GM19238 (cell line): ENCODE data around the gene TYRO3.

Source experiments
- DNase-seq: peaks from one replicate; pipeline ENCODE4 v3.0.0; 2011; ENCODE audit warnings: low spot score; ENCODE audit not compliant: insufficient read length

TYRO3 gene

GRCh38 chr15:41603941-41604911 is 45.2 kb downstream of the TYRO3 start:
- DNase-seq, result peak; percentile 47

GRCh38 chr15:41605566-41605965 is 46.6 kb downstream of the TYRO3 start:
- no peak for DNase-seq

DNA sequence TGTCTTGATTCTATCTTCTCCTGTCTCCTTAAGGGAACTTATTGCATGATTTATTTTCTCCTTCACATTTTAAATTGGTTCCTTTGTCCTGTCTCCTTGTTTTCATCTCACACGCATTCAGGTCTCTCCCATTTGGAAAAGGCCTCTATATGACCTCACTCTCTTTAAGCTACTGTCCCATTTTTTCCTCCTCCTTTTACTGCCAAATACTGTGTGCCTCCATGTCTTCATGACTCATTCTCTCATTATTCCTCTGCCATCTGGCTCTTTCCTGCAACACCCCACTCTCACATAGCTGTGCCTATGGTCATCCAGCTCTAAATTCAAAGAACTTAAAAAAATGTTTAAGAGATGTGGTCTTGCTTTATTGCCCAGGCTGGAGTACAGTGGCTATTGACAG is 48.0 kb downstream of the TYRO3 start:
- no peak for DNase-seq

DNA sequence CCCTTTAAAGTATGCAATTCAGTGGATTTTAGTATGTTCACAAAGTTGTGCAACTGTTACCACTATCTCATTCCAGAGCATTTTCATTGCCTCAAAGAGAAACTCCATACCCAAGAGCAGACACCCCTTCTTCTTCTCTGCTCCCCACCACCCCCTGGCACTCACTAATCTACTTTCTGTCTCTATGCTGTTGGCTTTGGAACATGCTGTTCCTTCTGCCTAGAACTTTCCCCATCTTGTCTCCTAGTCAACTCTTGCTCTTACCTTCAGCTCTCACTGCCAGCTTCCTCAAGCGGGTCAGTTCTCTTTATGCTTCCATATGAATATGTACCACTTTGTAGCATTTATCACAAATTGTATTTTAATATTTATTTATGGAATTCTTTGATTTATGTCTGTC is 50.1 kb downstream of the TYRO3 start:
- no peak for DNase-seq

- no peak for DNase-seq
These were observed 51.0 kb downstream of the TYRO3 start for GRCh38 chr15:41610048-41610447.

GRCh38 chr15:41620536-41621199 is 61.7 kb downstream of the TYRO3 start:
- peak; percentile 13 for DNase-seq

DNA sequence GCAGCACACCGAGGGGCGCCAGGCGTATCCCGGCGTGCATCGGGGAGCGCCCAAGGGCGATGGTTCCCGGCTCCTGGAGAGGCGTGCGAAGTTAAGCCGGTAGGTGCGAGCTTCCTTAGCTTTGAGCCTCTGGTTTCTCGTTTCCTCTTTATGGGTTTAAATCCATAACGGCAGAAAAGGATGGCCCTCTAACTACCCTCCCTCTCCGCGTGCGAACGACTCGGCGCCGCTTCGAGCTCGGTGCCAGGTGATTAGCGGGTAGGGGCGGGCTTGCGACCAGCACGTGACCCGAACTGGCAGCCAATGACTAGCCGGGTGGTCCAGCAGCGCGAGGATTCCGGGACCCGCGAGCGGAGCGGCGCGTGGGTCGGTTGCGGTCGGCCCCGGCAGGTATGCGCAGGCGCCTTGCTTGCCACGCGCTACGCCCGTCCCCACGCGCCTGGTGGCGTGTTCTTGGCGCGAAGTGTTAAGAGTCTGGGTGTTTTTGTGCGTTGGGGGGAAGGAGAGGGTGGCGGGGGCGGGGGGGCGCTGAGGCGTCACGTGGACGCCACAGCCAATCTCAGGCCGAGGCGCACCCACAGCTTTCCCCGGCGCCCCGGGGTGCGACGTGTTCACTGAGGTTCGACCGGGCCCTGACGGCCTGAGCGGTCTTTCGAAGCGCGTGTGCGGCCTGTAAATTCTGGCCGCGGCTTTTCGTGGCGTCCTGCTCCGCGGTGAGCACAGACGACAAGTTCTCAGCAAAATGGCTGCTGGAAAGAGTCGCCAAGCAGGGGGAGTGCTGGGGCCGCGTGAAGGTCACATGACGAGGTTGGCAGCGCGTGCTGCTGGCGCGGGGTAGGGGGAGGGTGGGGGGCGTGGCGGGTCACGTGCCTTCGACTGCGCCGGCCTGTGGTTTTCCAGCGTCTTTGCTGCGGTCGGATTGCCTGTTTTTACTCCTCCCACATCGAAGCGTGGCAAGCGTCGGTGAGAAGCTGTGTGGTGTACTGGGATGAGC is 62.5 kb downstream of the TYRO3 start:
- peak; percentile 79 for DNase-seq

GRCh38 chr15:41622901-41623300 is 63.9 kb downstream of the TYRO3 start:
- no peak for DNase-seq

- no peak for DNase-seq
These were observed 68.2 kb downstream of the TYRO3 start for GRCh38 chr15:41627203-41627602.

DNA sequence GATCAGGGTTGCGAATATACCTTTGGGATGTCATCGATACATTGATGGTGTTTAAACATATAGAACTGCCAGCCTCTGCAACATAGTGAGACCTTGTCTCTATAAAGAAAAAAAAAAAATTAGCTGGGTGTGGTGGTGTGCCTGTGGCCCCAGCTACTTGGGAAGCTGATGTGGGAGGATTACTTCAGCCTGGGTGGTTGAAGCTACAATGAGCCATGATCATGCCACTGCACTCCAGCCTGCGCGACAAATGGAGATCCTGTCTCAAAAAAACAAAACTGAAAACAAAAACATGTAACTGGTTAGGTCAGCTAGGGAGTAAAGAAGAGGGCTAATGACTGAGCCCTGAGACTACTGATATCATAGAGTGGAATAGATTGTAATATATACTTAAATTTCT is 70.5 kb downstream of the TYRO3 start:
- DNase-seq, result no peak

DNA sequence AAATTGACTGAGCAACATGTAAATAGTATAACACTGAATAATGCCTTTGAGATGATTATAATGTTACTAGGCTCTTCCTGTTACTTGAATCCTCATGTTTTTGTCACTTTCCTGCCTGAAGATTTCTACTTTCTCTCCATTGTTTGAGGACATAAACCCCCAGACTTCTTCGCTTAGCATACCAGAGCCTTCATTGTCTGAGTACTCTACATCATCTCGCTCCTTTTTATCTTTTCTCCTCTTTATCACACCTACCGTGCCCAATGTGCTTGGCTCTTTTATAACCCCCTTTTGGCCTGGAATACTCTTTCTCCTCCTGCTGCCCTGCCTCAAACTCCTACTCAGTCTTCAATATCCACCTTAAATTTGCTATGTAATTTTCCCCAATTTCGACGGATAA is 70.9 kb downstream of the TYRO3 start:
- DNase-seq, result no peak

DNA sequence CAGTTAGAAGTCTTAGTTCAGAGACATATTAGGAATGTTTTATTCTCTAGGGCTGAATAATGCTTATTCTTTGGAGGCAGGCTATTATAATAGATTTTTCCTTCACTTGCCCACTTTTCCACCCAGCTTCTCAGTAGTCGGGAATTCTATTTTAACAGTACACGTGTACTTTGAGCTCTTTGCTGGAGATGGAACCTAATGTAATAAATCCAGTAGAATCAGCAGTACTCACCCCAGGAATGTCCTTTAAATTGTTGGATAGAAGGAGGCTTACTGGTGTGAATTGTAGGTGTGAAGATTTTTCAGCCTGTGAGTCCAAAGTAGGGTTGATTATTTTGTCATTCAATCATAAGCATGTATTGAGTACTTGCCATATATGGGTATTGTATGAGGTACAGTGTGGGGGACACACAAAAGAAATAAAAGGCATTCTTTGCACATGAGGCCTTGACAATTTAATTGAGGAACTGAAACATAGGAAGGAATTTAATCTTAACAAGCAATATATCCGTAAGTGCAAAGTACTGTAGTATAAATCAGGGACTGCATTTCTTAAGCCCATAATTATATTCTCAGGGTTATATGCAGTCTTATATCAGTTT is 71.7 kb downstream of the TYRO3 start:
- DNase-seq, result no peak

DNA sequence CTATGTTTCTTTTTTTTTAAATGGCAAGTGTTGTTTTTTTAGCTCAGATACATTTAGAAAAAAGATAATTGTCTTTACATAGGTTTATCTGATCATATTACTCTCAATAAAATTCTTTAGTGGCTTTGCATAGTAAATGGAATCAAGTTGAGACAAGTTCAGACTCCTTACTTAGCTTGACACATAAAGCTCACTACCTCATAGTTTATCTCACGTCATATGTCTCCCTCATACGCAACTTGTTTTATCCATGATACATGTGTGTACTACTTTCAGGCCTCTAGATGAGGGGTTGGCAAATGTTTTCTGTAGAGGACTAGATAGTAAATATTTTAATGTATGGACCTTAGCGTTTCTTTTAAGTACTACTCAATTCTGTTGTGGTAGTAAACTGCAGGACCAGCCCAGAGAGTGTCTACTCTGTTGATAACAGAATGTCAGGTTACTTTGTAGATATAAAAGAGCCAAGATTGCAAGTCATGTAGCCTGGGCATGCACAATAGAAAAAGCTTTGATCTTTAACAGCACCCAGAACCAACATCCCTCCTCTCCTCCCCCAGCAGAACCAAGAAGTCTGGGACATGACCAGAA is 73.0 kb downstream of the TYRO3 start:
- DNase-seq, result no peak
